T-helper 1 cell (primary cell): ENCODE measurements around the gene L3MBTL4.

Experiments
- DNase-seq, 5 donors: peaks; one replicate each; pipeline ENCODE4 v3.0.0-alpha.2; 2012 to 2020

The L3MBTL4 gene

DNA sequence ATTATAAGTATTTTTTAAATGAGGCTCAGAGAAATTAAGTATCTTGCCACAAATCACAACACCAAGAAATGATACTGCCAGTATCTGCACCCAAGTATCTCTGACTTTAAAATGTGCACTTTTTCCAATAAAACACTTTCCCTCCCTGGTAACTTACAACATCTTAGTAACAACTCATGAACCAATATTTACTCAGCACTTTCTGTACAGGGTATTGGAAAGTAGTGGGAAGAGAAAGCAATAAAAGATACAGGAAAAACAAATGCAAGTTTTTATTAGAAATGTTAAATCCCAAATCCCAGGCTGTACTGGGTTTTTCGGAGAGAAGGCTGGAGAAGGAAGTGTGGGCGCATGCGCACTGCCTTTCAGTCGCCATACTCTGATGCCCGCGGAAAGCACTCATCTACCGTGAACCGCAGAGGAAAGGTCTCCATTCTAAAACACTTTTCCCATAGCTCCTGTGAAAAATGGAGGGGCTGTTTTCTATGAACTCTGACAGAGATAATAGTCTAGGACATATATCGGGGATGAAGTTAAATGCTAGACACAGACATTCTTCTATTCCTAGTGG is 52.1 kb downstream of the L3MBTL4 start:
- no peak for DNase-seq

DNA sequence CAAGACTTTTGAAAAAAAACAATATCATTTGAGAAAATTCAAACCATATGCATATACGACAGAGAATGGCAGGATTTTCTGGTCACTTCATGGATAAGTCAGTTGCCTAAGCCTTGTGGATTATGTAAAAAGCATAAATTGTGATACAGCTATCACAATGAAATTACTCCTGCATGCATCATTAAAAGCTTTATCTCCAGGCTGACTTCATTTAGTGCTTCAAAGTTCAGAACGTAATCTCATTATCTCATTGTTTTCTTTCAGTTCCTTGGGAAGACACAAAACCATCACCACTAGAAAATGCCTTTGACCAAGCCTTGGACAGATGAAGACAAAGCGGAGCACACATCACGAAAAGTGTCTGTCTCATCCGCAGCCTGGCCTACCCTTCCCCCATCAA is 57.0 kb downstream of the L3MBTL4 start:
- DNase-seq = no peak

DNA sequence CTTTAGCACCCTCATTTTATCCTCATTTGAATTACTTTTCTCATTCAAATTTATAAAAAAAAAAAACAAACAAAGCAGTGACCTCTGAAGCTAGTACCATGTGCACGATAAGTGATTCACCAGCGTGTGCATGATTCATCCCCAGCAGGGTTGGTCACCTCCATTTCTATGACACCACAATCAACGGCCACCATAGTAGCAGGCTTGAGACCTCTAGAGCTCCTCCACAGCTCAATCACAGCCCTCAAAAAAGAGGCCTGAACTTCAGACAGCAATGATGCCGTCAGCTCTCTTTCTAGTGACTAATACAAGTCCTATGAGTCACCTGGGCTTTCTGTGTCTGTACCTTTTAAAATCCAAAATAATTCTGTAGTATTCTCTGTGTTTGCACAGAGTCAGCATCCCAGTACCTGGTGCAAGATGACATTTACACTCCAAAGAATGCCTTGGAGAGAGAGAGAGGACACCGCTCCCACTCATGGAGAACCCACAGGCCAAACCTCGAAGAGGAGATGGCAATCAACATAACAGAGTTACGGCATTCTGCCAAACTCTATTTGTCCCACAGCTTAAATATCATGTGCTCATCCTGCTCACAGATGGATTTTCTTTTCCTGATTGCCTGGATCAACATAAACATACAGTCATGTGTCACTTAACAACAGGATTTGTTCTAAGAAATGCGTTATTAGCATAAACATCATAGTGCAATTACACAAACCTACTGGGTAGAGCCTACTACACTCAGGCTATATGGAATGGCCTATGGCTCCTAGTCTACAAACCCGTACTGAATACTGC is 58.7 kb downstream of the L3MBTL4 start:
- DNase-seq = no peak

DNA sequence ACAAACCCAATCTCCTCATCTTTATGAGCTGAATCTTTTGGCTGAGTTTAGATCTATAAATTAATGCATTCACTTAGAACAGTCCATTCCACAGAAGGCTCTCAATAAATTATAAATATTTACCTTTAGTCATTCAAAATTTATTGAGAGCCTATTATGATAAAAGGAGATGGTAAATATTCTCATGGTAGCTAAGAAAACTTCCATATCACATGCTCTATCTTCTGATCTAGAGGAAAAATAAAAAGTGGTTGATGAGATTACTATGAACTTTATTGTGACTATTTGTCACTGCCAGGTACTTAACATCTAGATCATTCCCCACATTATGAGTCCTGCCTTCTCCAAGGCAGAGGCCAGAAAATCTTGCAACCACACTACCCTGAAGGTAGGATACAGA is 62.4 kb downstream of the L3MBTL4 start:
- DNase-seq = no peak

DNA sequence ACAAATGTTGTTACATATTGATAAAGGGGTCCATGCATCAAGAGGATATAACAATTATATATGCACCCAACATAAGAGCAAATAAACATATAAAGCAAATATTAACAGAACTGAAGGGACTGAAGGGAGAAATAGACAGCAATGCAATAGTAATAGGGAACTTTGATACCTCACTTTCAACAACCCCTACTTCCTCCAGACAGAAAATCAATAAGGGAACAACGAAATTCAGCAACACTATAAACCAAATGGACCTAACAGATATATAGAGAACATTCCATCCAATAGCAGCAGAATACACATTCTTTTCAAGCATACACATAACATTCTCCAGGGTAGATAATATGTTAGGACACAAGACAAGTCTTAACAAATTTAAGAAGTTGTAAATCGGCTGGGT is 71.7 kb downstream of the L3MBTL4 start:
- DNase-seq = no peak

DNA sequence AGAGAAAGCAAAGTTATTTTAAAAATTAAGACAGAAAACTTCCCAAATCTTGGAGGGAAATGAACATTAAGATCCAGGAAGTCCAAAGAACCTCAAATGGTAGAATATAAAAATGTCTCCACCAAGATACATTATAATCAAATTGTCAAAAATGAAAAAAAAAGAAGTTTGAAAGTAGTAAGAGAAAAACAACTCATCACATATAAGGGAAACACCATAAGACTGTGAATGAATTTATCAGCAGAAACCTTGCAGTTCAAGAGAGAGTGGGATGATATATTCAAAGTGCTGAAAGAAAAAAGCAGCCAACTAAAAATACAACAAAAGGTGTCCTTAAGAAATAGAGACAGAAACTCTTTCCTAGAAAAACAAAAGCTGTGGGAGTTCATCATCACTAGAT is 73.0 kb downstream of the L3MBTL4 start:
- DNase-seq = no peak

DNA sequence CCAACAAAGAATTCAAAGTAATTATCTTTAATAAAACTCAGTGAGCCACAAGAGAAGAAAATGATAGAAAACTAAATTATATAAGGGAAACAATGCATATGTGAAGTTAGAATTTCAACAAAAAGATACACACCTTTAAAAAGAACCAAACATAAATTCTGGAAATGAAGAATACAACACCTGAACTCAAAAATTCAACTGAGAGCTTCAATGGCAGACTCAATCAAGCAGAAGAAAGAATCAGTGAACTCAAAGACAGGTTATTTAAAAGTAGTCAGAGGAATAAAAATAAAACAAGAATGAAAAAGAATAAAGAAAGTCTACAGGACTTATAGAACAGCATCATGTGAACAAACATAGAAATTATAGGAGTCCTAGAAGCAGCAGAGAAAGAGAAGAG is 73.4 kb downstream of the L3MBTL4 start:
- no peak for DNase-seq

DNA sequence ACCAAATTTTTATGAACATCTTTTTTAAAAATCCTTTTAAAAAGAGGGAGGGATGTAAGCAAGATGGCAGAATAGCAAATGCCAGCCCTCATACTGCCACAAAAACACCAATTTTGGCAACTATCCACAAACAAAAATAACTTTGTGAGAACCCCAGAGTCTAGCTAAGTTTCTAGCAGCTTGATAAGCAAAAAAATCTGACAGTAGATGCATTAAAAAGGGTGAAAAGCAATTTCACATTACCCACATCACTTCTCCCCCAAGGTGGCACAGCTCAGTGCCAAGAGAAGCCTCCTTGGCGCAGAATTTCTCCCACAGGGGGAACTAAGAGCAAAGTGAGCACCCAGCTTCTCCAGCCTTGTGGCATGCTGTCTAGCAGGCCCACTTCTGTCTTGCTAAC is 74.6 kb downstream of the L3MBTL4 start:
- DNase-seq = no peak

DNA sequence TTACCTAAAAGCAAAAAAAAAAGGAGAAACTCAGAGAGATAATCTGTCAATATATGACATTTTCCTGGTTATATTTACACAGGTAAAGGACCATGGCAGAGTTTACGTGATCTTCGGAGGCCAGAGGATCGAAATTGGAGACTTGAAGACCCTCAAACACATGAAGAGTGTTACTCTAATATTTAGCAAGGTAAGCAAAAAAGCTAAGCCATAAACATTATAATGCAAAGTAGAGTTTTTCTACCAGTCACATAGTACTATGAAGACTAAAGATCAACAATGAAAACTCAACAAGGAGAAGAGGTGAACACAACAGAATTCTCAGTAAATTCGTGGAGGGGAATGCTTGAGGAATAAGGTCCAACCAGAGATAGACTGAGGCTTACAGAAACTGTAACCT is 78.5 kb downstream of the L3MBTL4 start:
- DNase-seq = no peak

DNA sequence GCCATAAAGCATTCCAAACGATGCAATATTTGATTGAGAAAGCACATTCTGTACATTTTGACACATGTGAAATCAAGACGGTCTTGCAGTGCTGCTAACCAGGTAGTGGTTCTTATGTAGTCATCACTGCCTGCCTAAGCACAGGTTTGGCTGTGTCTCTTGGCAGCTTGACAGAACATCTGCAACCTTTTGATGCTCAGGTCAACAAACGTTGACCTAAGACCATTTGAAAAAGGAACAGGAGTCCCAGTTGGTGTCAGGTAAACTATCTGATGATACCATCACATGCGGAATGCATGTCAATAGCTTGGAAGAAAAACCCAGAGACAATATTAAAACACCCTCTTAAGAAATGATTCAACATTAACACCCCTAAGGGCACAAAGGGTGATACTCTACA is 80.7 kb downstream of the L3MBTL4 start:
- no peak for DNase-seq

DNA sequence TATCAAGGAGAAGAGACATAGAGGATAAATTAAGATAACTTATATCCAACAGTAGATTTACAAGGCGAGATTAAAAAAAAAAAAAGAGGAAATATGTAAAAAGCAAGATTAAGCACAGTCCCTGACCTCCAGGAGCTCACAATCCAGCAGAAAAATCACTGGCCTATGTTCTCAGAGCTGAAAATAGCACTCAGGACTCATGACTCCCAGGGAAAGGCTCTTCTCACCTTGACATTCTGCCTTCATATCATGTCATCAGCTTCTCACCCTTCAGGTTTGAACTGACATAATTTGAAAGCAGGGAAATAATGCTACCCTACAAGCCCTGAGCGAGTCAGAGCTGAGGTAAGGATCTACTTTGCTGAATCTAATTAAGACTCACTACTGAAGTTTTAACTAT is 82.8 kb downstream of the L3MBTL4 start:
- no peak for DNase-seq

DNA sequence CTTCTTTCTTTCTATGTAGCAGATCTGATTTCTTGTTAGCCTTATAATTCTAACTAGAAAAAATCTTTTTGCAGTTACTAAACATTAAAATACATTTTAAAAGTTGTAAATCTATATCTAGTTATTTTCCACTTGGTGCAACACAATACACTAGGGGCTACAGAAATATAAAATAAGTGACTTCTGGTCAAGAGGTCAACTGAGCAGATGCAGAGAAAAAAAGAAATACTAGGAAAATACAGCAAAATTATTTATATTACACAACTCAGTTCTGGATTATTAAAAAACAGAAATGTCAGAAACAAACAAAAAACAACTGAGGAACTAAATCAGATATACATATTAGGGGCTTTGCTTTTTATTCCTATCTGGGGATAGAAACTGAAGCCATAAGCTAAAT is 83.9 kb downstream of the L3MBTL4 start:
- no peak for DNase-seq

DNA sequence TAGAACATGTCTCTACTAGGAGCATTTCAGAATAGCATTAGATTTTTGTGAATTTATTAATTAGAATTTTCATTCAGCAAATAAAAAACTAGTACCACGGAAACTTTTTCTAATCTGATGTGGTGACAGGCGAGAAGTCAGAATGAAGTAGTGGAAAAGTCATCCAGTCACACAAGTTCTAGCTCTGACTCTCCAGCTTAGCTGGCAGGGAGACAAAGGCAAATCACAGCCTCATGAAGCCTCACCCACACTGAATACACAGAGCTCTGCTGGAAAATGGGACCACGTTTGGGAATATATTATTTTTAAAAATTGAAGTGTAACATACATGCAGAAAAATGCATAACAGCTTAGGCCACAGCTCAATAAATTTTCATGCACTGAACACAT is 86.1 kb downstream of the L3MBTL4 start:
- no peak for DNase-seq

DNA sequence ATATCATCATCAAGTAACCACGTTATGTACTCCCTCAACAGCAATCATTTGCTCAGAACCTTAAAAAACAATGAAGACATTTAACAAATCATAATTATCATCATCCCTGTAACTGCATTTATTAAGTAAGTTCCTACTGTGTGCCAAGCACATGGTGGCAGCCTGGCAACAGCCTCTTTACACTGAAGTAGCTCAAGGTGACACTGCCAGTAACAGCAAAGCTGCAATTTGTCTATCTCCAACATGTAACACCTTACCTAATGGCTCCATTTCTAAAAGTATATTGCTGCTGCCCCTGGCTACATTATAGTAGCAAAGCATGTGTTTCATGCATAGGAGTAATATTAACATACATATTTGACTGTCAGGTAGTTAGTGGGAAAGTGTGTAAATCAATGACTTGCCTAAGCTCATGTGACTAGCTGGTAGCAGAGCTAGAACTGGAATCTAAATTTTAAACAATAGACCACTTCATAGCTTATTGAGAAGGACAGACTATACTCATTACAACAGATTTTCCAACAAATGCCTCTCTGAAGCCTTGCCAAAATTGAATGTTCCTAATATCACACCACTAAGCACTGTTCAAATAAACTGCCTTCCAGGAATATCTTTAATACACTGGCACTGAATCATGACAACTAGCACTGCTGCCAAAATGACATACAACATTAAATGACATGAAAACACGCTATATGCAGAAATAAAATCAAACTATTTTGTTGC is 86.7 kb downstream of the L3MBTL4 start:
- no peak for DNase-seq

DNA sequence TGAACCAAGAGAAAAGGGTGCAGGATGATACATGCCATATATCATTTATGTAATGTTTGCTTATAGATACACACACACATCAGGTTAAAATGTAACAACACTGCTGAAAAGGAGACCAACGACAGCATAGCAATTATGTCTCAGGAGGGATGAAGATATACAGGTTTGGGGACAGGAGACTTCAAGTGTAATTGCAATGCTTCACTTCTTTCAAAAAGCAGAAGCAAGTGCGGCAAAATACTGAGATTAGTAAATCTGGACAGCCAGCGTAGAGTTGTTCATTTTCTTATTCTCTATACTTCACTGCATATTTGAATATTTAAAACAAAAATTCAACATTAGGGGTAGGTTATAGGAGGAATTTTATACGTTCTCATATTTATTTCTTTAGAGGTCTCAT is 87.2 kb downstream of the L3MBTL4 start:
- no peak for DNase-seq

DNA sequence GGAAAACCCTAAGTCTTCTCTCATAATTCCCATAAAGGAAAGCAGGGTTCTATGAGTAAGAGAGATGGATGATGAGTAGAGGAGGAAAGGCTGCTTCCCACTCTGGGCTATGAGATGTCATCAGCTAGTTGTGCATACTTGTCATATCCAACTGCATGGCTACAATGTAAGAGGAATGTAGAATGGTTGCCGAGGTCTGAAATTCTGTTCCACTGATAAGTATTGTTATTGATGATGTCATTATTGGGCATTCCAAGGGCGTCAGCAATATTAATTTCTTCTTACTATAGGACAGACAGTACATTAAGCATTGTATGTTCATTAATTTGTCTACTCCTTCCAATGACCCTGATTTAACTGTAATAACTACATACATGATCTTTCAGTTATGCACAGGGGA is 88.1 kb downstream of the L3MBTL4 start:
- no peak for DNase-seq

DNA sequence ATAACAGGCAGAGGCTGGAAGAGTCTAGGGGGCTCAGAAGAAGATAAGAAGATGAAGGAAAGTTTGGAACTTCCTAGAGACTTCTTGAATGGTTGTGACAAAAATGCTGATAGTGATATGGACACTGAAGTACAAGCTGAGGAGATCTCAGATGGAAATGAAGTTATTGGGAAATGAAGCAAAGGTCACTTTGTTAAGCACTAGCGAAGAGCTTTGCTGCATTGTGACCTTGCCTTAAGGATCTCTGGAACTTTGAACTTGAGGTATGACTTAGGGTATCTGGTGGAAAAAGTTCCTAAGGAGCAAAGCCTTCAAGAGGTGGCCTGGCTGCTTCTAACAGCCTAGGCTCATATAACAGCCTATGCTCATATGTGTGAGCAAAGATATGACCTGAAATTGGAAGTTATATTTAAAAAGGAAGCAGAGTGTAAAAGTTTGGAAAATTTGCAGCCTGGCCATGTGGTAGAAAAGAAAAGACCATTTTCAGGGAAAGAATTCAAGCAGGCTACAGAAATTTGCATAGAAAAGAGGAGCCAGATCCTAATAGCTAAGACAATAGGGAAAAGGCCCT is 91.3 kb downstream of the L3MBTL4 start:
- no peak for DNase-seq

DNA sequence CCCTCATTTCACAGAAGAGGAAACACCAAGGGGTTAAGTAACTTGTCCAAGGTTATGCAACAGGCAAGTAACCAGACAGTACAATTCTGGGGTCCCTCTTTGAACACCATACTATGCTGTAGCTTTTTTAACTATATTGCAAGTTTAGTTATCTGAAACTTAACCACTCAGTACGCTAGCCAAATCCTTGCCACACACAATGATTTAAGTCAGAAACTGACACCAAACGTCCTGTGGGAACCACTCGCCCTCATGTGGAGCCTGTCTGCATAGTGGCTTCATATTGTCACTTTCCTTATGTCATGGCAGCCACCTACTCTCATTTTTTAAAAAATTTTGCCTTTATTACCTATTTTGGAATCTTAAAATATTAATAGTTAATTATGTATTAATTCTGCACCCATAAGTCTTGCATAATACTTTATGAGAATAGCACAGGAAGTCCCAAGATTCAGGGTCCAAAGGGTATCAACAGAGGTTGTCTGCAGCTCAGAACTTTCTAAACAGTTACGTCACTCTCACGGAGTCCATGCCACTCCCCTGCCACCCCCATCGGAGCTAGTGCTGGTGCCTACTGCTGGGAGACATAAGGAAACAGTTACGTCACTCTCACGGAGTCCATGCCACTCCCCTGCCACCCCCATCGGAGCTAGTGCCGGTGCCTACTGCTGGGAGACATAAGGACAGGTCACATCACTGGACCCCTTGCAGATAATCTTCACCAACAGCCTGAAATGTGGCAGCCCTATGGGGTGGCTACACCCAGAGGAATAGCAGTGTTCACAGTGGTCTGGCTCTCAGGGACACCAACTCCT is 99.0 kb downstream of the L3MBTL4 start:
- DNase-seq = no peak

DNA sequence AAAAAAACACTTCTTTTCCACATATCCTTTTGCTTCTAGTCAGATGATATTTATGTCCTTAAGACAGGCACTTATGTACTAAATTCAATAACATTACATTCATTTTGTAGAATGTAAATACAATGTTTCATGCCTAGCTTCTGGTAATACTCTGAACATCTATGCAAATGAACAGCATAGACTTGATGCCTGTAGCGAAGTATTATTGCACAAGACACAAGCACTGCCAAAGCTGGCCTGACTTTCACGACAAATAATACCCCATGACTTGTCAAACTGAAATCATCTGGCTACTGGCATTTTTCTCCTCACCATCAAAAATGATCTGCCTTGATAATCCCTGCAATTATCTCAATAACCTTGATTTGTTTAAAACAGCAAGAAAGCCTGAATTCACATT is 101.3 kb downstream of the L3MBTL4 start:
- no peak for DNase-seq

DNA sequence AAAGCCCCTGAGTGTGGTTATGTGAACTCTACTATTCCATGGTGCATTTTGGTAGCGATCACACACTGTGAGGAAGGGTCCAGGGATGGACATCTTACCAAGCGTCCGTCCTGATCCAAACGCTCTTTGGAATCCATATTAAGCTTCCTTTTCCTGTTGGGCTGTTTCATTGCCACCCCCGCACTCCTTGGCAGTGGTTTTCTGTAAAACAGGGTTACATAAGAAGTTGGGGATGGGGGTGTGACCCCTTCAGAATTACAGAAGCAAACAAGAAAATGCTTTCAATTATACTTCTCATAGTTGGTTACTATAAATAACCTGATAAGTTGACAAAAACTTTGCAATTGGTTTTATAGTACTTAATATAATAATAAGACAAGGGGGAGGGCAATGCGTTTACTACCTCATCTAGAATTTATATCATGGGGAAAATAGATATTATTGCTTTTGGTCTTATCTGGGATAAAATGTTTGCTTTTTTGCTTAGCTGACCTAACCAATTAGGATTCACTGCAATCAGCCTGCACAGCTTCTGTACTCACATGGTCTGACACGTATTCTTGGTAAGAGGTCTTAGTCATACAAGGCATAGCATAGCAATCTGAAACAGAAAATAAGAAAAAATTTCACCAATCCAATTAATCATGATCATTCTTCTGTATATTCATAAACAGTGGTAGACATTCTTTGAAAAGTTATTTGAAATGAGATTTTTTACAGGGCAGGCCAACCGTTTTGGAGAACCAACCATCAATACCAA is 103.1 kb downstream of the L3MBTL4 start:
- no peak for DNase-seq

DNA sequence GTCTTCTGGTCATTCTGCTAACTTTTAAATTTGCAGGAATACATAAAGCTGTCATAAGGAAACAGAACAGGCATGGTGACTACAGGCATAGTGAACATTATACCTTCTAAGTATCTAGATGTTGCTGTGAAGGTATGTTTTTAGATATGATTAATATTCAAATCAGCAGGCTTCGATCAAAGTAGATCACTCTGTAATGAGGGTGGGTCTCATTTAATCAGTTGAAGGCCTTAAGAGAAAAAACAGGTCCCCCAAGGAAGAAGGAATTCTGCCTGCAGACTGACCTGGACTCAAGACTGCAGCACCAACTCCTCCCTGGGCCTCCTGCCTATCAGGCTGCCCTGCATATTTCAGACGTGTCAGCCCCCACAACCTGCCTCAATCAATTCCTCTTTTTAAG is 104.0 kb downstream of the L3MBTL4 start:
- DNase-seq = no peak

DNA sequence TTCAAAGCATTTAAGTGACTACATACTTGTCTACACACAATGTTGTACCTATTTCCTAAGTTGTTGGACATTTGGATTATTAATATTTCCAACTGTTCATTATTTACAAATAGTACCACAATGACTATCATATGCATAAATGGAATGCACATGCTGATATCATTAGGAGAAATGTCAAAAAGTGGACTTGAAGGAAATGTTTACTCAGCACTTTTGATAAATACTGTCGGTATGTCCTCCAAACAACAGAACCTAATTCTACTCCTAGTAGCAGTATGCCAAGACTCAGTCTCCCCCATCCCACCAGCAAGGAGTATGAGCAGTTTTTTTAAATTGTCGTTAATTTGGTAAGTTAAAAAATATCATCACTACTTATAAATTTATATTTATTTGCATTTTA is 116.8 kb downstream of the L3MBTL4 start:
- DNase-seq = no peak
